ENCODE measurements around the gene HDAC4.

DNA sequence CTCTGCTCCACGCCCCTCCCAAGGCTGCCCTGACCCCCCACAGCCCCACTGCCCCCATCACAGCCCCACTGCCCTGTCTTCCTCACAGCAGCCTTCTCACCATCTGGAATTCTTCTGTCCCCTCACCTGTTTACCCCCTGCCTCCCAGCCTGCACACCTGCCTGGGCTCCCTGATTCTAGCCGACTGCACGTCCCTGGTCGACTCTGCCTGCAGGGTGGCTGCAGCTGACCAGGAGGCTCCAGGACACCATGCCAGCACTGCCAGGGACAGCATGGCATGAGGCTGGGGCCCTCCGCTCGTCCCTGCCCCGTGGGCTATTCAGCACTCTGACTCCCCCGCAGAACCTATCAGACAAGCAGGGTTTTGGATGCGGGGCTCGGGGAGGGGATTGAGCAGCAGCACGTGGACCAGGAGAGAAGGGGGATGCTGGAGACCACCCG lies 254.1 kb downstream of the HDAC4 start:
- TF ChIP-seq, protein P1, sequence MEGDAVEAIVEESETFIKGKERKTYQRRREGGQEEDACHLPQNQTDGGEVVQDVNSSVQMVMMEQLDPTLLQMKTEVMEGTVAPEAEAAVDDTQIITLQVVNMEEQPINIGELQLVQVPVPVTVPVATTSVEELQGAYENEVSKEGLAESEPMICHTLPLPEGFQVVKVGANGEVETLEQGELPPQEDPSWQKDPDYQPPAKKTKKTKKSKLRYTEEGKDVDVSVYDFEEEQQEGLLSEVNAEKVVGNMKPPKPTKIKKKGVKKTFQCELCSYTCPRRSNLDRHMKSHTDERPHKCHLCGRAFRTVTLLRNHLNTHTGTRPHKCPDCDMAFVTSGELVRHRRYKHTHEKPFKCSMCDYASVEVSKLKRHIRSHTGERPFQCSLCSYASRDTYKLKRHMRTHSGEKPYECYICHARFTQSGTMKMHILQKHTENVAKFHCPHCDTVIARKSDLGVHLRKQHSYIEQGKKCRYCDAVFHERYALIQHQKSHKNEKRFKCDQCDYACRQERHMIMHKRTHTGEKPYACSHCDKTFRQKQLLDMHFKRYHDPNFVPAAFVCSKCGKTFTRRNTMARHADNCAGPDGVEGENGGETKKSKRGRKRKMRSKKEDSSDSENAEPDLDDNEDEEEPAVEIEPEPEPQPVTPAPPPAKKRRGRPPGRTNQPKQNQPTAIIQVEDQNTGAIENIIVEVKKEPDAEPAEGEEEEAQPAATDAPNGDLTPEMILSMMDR (conservative IDR thresholded peaks at IDR 0.05; ENCODE audit: low read depth, low read length): no peak
- TF ChIP-seq FOS (IDR thresholded peaks at IDR 0.05; ENCODE audit: low read depth, low read length) (no peak), POLR2A (IDR thresholded peaks at IDR 0.05; ENCODE audit: low read depth, low read length) (no peak), CEBPB (IDR thresholded peaks at IDR 0.05; ENCODE audit: low read depth, low read length) (no peak), MAZ (IDR thresholded peaks at IDR 0.05; ENCODE audit: borderline replicate concordance, low read depth, low read length) (no peak), RCOR1 (IDR thresholded peaks at IDR 0.05; ENCODE audit: insufficient replicate concordance, low read length) (no peak), SMC3 (IDR thresholded peaks at IDR 0.05; ENCODE audit: low read depth, low read length) (no peak), RAD21 (IDR thresholded peaks at IDR 0.05; ENCODE audit: low read length) (no peak), CHD1 (IDR thresholded peaks at IDR 0.05; ENCODE audit: low read depth, low read length) (no peak), BHLHE40 (IDR thresholded peaks at IDR 0.05; ENCODE audit: low read depth, low read length) (no peak), MAFK (IDR thresholded peaks at IDR 0.05; ENCODE audit: low read depth, low read length) (no peak), MXI1 (IDR thresholded peaks at IDR 0.05; ENCODE audit: borderline replicate concordance, low read depth, low read length) (no peak)
- TF ChIP-seq, protein P2, sequence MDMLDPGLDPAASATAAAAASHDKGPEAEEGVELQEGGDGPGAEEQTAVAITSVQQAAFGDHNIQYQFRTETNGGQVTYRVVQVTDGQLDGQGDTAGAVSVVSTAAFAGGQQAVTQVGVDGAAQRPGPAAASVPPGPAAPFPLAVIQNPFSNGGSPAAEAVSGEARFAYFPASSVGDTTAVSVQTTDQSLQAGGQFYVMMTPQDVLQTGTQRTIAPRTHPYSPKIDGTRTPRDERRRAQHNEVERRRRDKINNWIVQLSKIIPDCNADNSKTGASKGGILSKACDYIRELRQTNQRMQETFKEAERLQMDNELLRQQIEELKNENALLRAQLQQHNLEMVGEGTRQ (IDR thresholded peaks at IDR 0.05; ENCODE audit: low read depth, low read length): no peak

Measured in IMR-90 (cell line).